ENCODE measurements around the gene IL13.

IL13 gene

GRCh38 chr5:132656774-132657355, 1.1 kb upstream of the IL13 start:
- DNase-seq, result no peak

- DNase-seq, result no peak
Measured at GRCh38 chr5:132658381-132659302, 669 bp downstream of the IL13 start.

DNA sequence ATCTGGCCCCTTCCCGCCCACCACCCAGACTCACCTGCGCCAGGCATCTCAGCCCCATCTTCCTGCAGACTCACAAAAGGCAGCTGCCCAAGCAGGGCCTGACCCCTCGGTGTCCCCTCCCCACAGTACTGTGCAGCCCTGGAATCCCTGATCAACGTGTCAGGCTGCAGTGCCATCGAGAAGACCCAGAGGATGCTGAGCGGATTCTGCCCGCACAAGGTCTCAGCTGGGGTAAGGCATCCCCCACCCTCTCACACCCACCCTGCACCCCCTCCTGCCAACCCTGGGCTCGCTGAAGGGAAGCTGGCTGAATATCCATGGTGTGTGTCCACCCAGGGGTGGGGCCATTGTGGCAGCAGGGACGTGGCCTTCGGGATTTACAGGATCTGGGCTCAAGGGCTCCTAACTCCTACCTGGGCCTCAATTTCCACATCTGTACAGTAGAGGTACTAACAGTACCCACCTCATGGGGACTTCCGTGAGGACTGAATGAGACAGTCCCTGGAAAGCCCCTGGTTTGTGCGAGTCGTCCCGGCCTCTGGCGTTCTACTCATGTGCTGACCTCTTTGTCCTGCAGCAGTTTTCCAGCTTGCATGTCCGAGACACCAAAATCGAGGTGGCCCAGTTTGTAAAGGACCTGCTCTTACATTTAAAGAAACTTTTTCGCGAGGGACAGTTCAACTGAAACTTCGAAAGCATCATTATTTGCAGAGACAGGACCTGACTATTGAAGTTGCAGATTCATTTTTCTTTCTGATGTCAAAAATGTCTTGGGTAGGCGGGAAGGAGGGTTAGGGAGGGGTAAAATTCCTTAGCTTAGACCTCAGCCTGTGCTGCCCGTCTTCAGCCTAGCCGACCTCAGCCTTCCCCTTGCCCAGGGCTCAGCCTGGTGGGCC, 1.9 kb downstream of the IL13 start:
- DNase-seq, result no peak

GRCh38 chr5:132661231-132662003, 3.4 kb downstream of the IL13 start:
- no peak for DNase-seq

GRCh38 chr5:132662004-132662401, 4.0 kb downstream of the IL13 start:
- no peak for DNase-seq

- peak; percentile 60 for DNase-seq
Measured at GRCh38 chr5:132662925-132663770, 5.2 kb downstream of the IL13 start.

- DNase-seq, result peak; percentile 67
Measured at GRCh38 chr5:132663771-132664695, 6.1 kb downstream of the IL13 start.

GRCh38 chr5:132664696-132665209, 6.8 kb downstream of the IL13 start:
- DNase-seq, result no peak

- no peak for DNase-seq
Measured at GRCh38 chr5:132665574-132666080, 7.7 kb downstream of the IL13 start.

- DNase-seq, result peak; percentile 51
Measured at GRCh38 chr5:132666310-132667123, 8.5 kb downstream of the IL13 start.

- no peak for DNase-seq
Measured at GRCh38 chr5:132667309-132667708, 9.3 kb downstream of the IL13 start.

DNA sequence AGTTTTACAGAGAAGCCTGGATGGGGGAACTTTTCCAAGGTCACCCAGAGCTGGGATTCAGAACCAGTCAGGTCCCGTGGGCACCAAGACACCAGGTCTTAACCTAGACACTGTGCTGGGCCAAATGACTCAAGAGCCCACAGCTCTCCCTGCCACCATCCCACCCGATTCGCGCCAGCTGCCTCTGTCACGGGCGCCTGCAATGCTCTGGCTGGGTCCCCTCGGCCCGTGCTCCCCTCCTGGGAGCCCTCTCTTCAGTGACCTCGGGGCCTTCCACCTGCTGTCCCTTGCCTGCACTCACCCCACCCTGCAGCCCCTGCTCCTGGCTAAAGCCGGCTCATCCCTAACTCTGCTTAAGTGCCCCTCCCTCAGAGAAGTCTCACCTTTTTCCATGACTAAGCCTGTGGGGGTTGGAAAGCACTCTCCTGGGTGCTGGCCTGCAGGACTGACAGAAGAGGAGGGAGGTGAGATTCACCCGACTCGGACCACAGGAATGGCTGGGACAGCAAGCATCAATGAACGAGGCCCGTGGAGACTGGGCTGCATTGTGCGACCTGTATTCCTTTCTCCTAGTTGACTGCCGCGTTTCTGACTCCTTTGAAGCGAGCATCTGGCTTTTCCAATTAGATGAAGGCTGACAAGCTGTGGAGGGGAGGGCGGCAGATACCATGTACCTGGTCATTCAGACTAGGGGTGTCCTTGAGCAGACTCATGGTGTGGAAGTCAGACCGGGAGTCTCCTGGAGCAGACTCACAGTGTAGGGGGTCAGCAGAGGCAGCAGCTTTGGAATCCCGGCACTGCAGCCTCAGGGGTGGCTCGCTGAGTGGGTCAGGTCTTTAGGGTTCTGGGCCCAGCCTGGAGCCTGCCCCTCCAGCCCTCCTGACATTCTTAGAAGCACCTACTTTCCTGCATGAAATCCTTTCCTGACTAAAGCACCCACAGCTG, 10.1 kb downstream of the IL13 start:
- DNase-seq, result no peak

DNA sequence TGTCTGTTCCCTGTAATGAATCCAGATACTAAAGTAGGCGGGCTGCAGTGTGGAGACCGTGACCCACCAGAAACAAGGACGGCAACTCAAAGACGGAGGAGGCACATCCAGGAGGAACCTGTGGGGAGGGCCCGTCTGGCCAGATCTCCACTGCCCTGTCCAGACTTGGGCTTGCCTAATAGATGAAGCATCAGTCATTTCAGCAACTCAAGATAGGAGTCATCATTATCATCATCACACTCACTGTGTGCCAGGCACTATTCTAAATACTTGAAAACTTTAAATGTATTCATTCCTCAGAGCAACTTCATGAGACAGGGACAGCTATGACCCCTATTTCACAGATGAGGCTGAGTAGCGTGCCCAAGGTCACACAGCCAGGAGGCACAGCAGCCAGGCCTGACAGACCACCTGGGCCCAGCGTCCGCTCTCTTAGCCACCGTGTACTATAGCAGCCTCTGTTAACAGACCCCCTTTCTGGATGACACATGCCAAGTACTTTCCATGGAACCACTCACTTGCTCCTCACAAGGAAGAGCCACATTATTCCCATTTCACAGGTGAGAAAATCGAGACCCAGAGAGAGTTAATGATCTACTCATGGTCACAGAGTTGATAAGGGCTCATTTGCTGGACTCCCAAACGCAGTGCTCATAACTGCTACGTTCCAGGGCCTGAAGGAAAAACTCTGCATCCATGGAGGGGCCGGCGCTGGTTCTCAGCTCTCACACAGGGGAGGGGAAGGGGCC, 10.9 kb downstream of the IL13 start:
- no peak for DNase-seq

DNA sequence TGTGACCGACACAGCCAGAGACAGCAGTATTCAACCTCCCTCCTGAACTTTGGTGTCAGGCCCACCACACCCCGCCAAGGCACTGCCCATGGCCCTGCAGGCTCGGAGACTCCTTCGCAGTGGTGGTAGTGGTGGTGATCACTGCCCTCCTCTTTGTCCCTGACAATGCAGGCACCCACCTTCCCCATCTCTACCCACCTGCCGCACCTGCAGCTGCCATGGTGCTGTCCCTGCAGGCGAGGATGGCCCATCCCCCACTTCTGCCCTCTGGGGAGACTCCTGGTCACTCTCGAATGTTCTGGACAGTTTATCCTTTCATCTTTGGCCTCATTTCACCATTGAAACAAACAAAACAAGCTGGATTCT, 11.5 kb downstream of the IL13 start:
- no peak for DNase-seq

DNA sequence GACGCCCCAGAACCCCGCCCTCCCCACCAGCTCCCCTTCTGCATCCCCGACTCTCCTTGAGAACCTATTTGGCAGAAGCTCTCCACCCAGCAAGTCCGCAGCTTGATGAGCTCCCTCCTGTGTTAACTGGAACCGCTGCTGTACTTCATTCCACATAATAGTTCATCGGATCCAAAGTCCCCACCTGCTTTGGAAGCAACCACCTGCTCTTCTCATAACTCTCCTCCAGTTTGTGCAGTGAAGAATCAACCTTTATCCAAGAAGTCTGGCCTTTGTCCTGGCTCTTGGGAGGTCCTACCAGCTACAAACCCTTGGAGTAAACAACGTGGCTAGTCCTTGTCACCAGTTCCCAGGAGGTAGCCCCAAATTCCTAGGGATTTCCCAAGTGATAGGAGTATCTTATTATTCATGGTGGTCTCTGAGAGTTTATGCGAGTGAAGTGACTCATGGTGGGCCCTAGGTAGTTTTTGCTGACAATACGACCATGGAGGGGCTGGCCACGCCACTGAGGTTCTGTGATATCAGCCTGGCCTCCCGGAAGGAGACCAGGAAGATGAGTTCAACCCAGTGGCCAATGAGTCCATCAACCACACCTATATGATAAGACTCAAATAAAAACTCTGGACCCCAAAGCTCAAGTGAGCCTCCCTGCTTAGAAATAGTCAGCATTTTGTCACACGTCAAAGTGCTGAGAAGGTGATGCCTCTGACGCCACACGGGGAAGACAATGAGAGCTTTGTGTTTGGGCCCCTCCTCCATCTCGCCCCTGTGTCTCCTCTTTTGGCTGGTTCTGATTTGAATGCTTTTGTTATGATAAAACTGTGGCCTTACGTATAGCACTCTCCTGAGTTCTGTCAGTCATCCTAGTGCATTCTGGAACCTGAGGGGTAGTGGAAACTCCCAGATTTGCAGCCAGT, 12.3 kb downstream of the IL13 start:
- DNase-seq, result no peak

DNA sequence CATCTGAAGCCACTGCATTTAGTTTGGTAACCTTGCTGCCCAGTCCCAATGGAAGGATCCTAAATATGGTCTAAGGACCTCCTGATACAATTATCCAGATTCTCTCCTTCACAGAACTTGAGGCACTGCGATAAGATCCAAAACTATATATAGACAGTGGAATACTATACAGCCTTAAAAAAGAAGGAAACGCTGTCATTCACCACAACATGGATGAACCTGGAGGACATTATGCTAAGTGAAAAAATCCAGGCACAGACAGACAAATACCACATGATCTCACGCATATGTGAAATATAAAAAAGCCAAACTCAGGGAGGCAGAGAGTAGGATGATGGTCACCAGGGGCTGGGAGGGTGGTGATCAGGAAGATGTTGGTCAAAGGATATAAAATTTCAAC, 13.0 kb downstream of the IL13 start:
- DNase-seq, result no peak

Measured in hematopoietic multipotent progenitor cell treated with erythropoietin and hydrocortisone succinate and interleukin-3 and kit ligand, for 8 days (in vitro differentiated cells).